ENCODE results near the gene ITGA5. TPM values are rescaled to one million over a fixed set of nuclear protein-coding genes. Genes with fewer than 3 reads are reported as not detected.

Gene ITGA5
- total RNA-seq, 8 experiments from 2014 or later: 0.22 to 64.3 (median 15.5) TPM

DNA sequence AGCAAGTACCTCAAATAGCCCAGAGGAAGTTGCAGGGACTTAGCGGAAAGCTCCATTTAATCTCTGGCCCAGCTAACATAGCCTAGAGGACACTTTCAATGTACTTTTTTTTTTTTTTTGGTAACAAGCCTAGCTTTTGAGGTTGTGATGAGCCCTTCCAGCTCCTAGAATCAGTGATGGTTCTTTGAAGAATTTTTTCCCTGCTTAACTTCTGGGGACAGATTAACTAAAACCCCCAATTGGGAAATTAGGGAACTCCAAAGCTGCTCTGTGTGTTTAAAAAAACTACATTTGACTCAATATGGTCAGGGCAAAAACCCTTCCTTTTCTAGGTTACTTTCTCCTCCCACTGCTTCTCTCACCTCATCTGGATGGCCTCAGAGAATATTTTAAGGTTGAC, 23.9 kb upstream of the ITGA5 start:
- H3K4me1 ChIP-seq (replicated peaks in 1 of 2): peaks cover 0 to 4% of the 10 kb centered on the region in 2 donors
- ATAC-seq (replicated peaks in 6 of 8): no peak
- in situ Hi-C loops (cut with MboI; ENCODE audit: low pct_unique_long_range_greater_than_20kb in 2 of 9, low sequenced_read_pairs in 9 of 9, unreplicated experiment in 9 of 9): loop anchor here in 1 of 9 experiments (10.0 kb wide), 1 partner anchor 48 kb away; no protein-coding TSS in a partner anchor
- no peak overlapping the region for H3K4me3 ChIP-seq
- WGBS, 10 experiments: 83 to 100% (median 91%) methylated on average over 1 of the region's 1 CpG; no CpG with 5 or more reads in 3 of the 10 experiments
- H3K27ac ChIP-seq: no peak overlapping the region

DNA sequence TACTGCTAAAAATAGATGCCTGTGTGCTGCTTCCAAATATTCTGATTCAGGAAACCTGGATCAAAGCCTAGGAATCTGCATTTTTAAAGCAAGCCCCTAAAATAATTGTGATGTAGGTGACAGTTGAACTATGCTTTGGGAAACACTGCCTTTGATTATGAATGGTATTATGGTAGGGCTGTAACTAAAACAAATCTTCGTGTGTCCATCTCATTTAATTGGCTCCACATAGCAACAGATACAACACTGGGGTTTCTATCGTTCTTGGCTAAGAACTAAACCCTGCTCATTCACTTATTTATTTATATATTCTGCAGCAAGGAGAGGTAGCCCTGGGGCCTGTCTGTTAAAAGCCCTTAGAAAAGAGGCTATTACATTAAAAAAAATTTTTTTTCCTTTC, 23.0 kb upstream of the ITGA5 start:
- whole genome bisulfite sequencing, 10 experiments: 0 to 63% (median 15%) methylated on average over 2 of the region's 2 CpGs; no CpG with 5 or more reads in 4 of the 10 experiments
- Histone ChIP-seq H3K4me3 (no peak overlapping the region), H3K4me1 (replicated peaks in 1 of 2) (peaks cover 0 to 4% of the 10 kb centered on the region in 2 donors), H3K27ac (no peak overlapping the region)
- peak in 3 of 8 experiments; percentile 29 to 63 (median 35) for ATAC-seq (replicated peaks in 6 of 8)
- in situ Hi-C loops (cut with MboI; ENCODE audit: low pct_unique_long_range_greater_than_20kb in 2 of 9, low sequenced_read_pairs in 9 of 9, unreplicated experiment in 9 of 9): loop anchor here in 1 of 9 experiments (10.0 kb wide), 1 partner anchor 47 kb away; no protein-coding TSS in a partner anchor

DNA sequence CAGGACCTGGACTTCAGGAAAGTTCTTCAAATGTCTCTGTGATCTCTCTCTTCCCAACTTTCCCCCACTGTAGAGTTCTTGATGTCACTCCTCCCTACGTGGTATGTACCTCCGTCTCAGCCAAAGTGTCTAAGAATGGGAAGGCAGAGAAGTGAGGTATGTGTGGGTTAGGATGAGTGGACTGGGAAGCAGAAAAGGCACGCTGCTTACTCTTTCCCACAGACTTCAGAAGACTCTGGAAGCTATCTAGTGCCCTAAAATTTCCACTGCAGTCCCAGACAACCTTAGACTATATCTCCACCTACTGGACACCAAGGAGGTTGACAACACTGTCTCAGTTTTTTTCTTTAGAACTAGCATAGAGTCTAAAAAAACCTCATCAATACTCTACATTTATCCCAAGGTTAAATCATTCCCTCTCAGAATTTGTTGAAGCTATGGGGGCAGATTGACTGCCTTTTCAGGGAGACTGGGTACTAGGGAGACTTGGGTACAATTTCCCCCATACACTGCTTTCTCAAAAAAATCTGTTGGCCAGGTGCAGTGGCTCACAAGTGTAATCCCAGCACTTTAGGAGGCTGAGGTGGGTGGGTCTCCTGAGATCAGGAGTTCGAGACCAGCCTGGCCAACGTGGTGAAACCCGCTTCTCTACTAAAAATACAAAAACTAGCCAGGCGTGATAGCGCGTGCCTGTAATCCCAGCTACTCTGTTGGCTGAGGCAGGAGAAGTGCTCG, 20.6 kb upstream of the ITGA5 start:
- peaks cover 0 to 4% of the 10 kb centered on the region in 2 donors for H3K4me1 ChIP-seq (replicated peaks in 1 of 2)
- H3K27ac ChIP-seq: no peak overlapping the region
- WGBS, 10 experiments: 0 to 49% (median 29%) methylated on average over 1 to 10 of the region's 10 CpGs; no CpG with 5 or more reads in 2 of the 10 experiments
- no peak overlapping the region for H3K4me3 ChIP-seq
- ATAC-seq (replicated peaks in 6 of 8): peak in 7 of 8 experiments; percentile 50 to 93 (median 69)
- in situ Hi-C loops (cut with MboI; ENCODE audit: low pct_unique_long_range_greater_than_20kb in 2 of 9, low sequenced_read_pairs in 9 of 9, unreplicated experiment in 9 of 9): loop anchor here in 1 of 9 experiments (10.0 kb wide), 1 partner anchor 45 kb away; no protein-coding TSS in a partner anchor

DNA sequence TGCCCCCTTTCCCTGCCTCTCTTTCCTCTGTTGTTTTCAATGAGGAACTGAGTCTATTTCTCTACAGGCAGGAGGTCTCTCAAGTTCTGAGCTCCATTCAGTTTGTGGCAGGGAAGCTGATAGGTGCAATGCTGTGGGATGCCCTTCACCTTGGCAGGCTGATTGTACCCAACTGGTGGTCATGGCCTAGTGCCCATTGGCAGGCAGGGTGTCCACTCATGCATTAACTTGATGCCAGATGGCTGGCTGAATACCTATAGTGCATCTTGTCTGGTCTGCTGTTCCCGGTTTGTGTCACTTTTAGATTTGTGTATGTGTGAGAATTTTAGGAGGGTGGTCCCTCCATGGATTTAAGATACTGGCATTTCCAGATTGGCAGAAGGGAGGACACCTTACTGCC, 20.0 kb upstream of the ITGA5 start:
- 50 to 100% (median 79%) methylated on average over 1 of the region's 1 CpG; no CpG with 5 or more reads in 6 of the 10 experiments for whole genome bisulfite sequencing, 10 experiments
- H3K4me1 ChIP-seq (replicated peaks in 1 of 2): peaks cover 0 to 4% of the 10 kb centered on the region in 2 donors
- H3K27ac ChIP-seq: no peak overlapping the region
- no peak overlapping the region for H3K4me3 ChIP-seq
- in situ Hi-C loops (cut with MboI; ENCODE audit: low pct_unique_long_range_greater_than_20kb in 2 of 9, low sequenced_read_pairs in 9 of 9, unreplicated experiment in 9 of 9): no loop called here
- ATAC-seq (replicated peaks in 6 of 8): no peak

DNA sequence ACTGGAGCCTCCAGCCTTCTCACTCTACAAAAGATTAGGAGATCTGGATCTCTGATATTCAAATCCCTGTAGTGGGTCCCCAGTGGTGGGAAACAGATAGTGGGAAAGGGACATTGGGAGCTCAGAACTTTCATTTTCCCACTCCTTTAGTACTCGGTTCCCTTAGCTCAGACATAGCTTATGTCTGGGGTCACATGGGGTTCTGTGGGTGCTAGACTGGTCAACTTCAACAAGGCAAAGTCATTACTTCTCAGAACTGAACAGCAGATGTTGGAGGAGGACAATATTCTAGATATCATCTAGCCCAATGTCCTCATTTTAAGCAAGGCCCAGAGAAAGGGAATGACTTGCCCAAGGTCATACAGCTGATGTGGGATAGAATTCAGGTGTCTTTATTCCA, 19.5 kb upstream of the ITGA5 start:
- in situ Hi-C loops (cut with MboI; ENCODE audit: low pct_unique_long_range_greater_than_20kb in 2 of 9, low sequenced_read_pairs in 9 of 9, unreplicated experiment in 9 of 9): no loop called here
- Histone ChIP-seq H3K27ac (no peak overlapping the region), H3K4me1 (replicated peaks in 1 of 2) (peaks cover 0 to 4% of the 10 kb centered on the region in 2 donors), H3K4me3 (no peak overlapping the region)
- no peak for ATAC-seq (replicated peaks in 6 of 8)
- WGBS, 10 experiments: 38 to 78% (median 66%) methylated on average over 1 of the region's 1 CpG; no CpG with 5 or more reads in 6 of the 10 experiments

DNA sequence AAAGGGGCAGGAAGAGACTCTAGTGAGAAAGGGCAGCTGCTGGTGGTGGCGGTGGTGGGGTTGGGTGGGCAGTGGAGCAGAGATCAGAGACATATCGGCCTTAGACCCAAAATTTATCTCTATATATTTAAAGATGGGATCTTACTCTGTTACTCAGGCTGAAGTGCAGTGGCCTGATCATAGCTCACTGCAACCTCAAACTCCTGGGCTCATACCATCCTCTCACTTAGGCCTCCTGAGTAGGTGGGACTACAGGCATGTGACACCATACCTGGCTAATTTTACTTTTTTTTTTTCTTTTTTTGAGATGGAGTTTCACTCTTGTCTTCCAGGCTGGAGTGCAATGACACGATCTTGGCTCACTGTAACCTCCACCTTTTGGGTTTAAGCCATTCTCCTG, 18.6 kb upstream of the ITGA5 start:
- in situ Hi-C loops (cut with MboI; ENCODE audit: low pct_unique_long_range_greater_than_20kb in 2 of 9, low sequenced_read_pairs in 9 of 9, unreplicated experiment in 9 of 9): no loop called here
- Histone ChIP-seq H3K27ac (no peak overlapping the region), H3K4me1 (replicated peaks in 1 of 2) (peaks cover 0 to 4% of the 10 kb centered on the region in 2 donors), H3K4me3 (no peak overlapping the region)
- 67 to 100% (median 75%) methylated on average over 1 to 2 of the region's 3 CpGs; no CpG with 5 or more reads in 3 of the 10 experiments for WGBS, 10 experiments
- no peak for ATAC-seq (replicated peaks in 6 of 8)

DNA sequence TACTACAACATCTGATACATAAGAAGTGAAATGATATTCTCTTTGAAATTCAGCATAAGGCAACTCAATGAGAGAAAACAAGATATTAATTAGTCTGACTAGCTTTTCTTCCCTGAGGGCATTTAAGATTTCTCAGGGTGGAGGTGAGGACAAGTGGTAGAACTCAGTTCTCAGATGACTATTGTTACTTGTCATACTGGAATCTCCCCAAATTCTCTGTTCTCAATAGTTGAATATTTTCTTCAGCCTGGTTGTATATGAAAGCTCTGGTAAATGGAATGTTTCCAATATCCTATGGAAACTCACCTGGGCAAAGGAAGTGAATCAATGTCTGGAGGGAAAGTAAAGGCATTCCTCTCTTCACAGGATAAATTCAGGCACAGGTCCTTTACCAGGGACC, 18.2 kb upstream of the ITGA5 start:
- Histone ChIP-seq H3K4me3 (no peak overlapping the region), H3K27ac (no peak overlapping the region), H3K4me1 (replicated peaks in 1 of 2) (no peaks in the 10 kb centered on the region)
- ATAC-seq (replicated peaks in 6 of 8): no peak
- in situ Hi-C loops (cut with MboI; ENCODE audit: low pct_unique_long_range_greater_than_20kb in 2 of 9, low sequenced_read_pairs in 9 of 9, unreplicated experiment in 9 of 9): no loop called here

DNA sequence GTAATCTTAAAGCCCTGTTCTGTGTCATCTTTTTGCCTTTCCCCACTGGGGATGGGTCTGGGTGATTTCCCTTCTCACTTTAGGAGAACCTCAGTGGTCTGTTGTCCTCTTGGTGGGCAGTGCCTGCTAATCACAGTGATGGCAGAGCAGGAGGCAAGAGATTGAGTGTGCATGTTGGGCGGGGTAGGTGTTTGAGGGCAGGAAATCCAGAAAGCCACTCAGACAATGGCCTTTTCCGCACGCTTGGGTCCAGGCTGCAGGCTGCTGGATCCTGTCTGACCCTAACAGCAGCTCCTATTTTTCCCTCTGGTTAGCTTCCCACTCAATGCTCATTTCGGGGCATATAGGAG, 13.7 kb upstream of the ITGA5 start:
- in situ Hi-C loops (cut with MboI; ENCODE audit: low pct_unique_long_range_greater_than_20kb in 2 of 9, low sequenced_read_pairs in 9 of 9, unreplicated experiment in 9 of 9): no loop called here
- ATAC-seq (replicated peaks in 6 of 8): no peak
- Histone ChIP-seq H3K4me3 (no peak overlapping the region), H3K4me1 (replicated peaks in 1 of 2) (no peaks in the 10 kb centered on the region), H3K27ac (no peak overlapping the region)
- WGBS, 10 experiments: 17 to 100% (median 83%) methylated on average over 1 to 3 of the region's 4 CpGs; no CpG with 5 or more reads in 5 of the 10 experiments

DNA sequence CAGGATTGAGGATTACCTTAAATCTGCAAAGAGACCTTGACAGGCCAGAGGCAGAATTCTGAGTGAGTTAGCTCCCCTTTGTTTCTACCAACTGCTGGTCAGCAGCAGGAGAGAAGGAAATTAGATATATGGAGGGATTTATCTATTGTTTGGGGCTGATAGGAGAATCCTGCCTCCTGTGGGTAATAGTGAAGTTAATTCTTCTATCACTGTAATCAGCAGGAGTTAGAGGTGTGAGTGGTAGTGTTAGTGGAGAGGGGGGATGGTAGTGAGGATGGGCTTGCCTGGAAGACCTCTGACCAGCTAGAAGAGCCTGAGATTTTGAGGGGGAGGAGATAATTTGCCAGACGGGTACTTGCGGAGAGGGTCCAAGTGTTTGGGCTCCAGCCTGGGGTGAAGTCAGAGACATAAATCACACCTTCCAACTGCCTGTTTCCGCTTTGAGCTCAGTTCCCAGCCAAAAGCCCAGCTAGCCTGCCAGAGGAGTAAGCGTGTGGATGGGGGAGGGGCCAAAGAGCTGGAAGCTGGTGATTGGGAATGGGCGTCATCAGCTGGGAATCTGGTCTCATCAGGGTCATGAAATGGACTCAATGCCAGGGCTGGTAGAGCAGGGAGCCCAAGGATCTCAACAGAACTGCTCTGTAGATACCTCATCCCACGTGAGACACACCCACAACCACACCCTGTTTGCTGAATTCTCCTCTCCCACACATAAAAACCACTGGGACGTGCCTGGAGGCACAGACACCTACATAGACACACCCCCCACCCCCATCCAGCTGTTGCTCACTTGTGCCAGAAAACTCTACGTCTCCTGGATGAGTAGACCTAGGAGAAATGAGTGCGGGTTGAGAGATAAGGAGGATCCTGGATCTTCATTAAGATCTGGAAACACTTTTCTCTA, 13.1 kb upstream of the ITGA5 start:
- peak in 4 of 8 experiments; percentile 18 to 92 (median 90) for ATAC-seq (replicated peaks in 6 of 8)
- Histone ChIP-seq H3K4me3 (no peak overlapping the region), H3K27ac (no peak overlapping the region), H3K4me1 (replicated peaks in 1 of 2) (no peaks in the 10 kb centered on the region)
- in situ Hi-C loops (cut with MboI; ENCODE audit: low pct_unique_long_range_greater_than_20kb in 2 of 9, low sequenced_read_pairs in 9 of 9, unreplicated experiment in 9 of 9): no loop called here
- 0 to 100% (median 27%) methylated on average over 1 to 6 of the region's 9 CpGs; no CpG with 5 or more reads in 2 of the 10 experiments for WGBS, 10 experiments

DNA sequence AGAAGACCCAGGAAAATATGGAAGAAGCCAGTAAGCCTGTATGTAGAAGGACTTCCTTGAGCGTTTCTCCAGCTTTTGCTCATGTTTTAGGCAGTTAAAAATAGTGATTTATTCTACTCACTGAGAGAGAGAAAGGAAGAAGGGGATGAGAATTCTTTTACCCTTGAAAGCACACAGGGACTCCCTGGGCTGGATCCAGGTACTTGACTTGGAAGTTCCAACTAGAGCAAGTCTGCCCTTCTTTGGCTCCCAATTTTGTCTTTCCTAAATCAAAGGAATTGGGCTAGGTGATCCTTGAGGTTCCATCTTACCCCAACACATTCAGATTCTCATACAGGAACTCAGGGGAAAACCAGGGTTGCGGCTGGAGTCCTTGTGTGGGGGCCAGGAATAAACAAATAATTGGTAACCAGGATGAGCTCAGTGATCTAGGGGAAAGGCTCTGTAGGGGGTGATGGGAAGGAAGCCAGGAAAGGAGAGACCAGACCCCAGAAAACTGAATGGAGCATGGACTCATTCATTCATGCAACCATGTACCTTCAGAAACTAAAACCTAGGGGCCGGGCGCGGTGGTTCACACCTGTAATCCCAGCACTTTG, 11.5 kb upstream of the ITGA5 start:
- in situ Hi-C loops (cut with MboI; ENCODE audit: low pct_unique_long_range_greater_than_20kb in 2 of 9, low sequenced_read_pairs in 9 of 9, unreplicated experiment in 9 of 9): no loop called here
- 57 to 91% (median 80%) methylated on average over 1 to 4 of the region's 5 CpGs; no CpG with 5 or more reads in 2 of the 10 experiments for WGBS, 10 experiments
- Histone ChIP-seq H3K4me1 (replicated peaks in 1 of 2) (no peaks in the 10 kb centered on the region), H3K4me3 (no peak overlapping the region), H3K27ac (no peak overlapping the region)
- no peak for ATAC-seq (replicated peaks in 6 of 8)

DNA sequence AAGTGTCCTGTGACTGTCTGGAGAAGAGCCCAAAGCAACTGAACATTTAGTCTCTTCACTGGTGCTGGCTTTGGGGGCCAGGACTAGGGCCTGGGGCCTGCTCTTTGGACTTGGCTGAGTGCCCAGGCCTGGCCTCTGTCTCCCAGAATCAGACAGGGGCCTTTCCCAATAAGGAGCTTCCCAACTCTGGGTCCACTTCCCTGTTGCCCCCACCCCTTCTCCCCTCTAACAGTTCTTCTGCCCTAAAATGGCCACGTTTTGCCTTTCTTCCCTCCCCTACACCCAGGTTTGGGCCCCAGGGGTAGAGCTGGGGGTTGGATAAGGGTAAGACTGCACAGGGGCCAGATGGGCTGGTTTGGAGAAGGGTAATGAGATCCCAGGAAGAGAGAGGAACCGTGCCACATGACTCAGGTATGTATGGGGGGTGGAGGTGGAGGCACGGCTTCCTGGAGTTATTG, 10.0 kb upstream of the ITGA5 start:
- Histone ChIP-seq H3K4me3 (no peak overlapping the region), H3K4me1 (replicated peaks in 1 of 2) (no peaks in the 10 kb centered on the region), H3K27ac (no peak overlapping the region)
- WGBS, 10 experiments: 42 to 100% (median 70%) methylated on average over 1 to 2 of the region's 3 CpGs; no CpG with 5 or more reads in 5 of the 10 experiments
- ATAC-seq (replicated peaks in 6 of 8): no peak
- in situ Hi-C loops (cut with MboI; ENCODE audit: low pct_unique_long_range_greater_than_20kb in 2 of 9, low sequenced_read_pairs in 9 of 9, unreplicated experiment in 9 of 9): no loop called here

DNA sequence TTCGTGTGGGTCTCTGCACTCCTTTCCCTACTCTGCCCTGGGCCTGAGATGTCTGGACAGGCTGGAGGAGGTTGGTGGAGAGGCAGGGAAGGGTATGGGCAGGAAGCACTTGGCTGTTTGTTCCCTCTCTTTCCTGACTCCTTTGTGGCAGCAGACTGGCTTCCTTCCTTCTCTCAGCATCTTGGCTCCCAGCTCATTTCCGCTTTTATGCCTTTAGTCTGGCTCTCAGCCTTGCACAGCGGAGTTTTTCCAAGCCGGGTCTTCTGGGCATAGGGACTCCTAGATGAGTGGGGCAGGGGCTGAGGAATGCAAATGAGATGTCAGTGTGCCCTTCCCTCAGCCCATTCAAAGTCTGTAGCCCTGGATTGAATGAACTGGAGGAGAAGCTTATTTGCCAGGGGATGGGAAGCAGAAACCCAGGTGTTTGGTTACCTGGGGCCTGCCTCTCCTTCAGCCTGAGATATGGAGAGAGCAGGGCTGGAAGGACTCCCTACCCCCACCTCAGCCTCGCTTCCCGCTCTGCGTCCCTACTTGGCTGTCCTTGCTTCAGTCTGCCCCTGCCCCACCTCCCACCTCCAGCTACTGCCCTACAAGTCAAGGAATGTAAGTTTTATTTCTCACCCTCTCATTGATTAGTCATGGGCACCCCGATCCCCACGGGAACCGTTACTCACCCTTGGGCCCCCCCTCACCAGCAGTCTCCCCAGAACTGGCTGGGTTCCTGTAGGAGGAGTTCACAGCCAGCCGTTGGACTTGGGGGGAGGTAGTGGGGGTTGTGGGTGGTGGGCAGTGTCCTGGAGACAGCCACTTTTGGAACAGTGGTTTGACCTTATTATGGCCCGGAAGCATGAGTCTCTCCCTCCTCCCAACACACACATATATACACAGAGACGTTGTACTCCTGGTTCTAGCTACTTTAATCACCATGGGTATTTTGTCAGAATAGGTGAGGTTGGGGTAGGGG, 9.3 kb upstream of the ITGA5 start:
- 35 to 100% (median 62%) methylated on average over 1 to 4 of the region's 13 CpGs; no CpG with 5 or more reads in 2 of the 10 experiments for WGBS, 10 experiments
- Histone ChIP-seq H3K4me1 (replicated peaks in 1 of 2) (no peaks in the 10 kb centered on the region), H3K4me3 (no peak overlapping the region), H3K27ac (no peak overlapping the region)
- in situ Hi-C loops (cut with MboI; ENCODE audit: low pct_unique_long_range_greater_than_20kb in 2 of 9, low sequenced_read_pairs in 9 of 9, unreplicated experiment in 9 of 9): no loop called here
- ATAC-seq (replicated peaks in 6 of 8): no peak

Data from motor neuron (in vitro differentiated cells).